Measurements from ENCODE around the gene CFAP92.

DNA sequence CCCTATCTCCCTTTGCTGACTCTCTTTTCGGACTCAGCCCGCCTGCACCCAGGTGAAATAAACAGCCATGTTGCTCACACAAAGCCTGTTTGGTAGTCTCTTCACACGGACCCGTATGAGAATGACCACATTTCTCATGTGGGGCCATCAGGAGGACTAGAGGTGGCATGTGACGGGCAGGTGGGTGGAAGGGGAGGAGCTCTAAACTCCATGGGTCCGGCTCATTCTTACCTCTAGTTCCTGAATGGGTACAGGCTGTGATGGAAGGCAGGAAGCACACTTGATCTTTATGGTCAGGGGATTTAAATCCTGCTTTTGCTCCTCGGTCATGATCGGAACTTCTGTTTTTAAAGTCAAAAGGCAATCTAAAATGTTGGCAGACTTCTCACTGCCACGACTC is 28.6 kb downstream of the CFAP92 start:
- TF ChIP-seq, protein P1, sequence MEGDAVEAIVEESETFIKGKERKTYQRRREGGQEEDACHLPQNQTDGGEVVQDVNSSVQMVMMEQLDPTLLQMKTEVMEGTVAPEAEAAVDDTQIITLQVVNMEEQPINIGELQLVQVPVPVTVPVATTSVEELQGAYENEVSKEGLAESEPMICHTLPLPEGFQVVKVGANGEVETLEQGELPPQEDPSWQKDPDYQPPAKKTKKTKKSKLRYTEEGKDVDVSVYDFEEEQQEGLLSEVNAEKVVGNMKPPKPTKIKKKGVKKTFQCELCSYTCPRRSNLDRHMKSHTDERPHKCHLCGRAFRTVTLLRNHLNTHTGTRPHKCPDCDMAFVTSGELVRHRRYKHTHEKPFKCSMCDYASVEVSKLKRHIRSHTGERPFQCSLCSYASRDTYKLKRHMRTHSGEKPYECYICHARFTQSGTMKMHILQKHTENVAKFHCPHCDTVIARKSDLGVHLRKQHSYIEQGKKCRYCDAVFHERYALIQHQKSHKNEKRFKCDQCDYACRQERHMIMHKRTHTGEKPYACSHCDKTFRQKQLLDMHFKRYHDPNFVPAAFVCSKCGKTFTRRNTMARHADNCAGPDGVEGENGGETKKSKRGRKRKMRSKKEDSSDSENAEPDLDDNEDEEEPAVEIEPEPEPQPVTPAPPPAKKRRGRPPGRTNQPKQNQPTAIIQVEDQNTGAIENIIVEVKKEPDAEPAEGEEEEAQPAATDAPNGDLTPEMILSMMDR (IDR thresholded peaks at IDR 0.05 in 8 of 11, conservative IDR thresholded peaks at IDR 0.05 in 3 of 11): no peak
- TF ChIP-seq POLR2A (IDR thresholded peaks at IDR 0.05): no peak

All from spleen (tissue), 7 donors.